ENCODE data around the gene SLC25A21.

Gene SLC25A21

GRCh38 chr14:37143475-37143874 lies 28.9 kb downstream of the SLC25A21 start:
- no peak for DNase-seq (ENCODE audit: low read depth, low spot score)

DNA sequence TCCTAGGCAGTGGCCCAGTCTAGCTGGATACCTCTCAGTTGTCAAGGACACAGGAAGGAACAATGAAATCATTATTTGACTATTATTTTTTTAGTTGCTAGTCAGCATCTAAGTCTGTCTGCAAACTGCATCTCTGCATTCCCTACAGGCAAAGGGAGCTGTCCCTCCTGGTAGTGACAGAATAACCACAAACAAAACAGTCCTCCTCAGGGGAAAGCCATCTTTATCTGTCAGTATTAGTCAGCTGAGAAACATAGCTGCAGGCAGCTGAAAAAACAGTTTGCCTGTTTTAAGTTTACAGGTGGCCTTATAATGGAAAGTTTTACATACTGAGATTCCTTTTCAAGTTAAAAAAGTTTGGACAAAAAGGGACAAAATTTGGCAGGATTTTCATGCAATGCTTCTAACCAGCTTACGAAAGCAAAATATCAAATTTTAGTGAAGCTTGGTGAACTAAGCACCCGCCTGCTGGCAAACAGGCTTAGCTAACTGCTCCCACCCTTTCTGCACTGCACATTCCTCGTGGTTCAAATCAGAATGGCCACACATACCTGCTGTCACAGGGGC lies 29.5 kb downstream of the SLC25A21 start:
- DNase-seq (ENCODE audit: low read depth, low spot score): no peak

GRCh38 chr14:37140176-37140575 lies 32.2 kb downstream of the SLC25A21 start:
- DNase-seq (ENCODE audit: low read depth, low spot score): no peak

DNA sequence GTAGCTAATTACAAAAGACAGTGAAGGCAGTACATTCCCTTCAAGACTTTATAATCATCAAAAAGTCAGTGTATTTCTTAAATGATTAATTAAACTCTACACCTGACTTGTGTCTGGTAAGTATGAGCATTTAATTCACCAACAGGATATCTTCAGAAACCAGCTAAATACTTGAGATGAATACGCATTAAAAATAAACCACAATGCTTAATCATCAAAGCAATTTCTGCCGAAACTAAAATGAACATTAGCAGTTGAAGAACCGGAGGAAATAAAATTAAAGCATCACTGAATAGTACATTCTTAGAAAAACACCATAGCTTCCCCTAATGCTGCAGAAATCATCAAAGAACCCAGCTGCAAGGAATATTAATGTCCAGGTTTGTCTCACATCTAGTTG lies 32.7 kb downstream of the SLC25A21 start:
- DNase-seq (ENCODE audit: low read depth, low spot score): no peak

DNA sequence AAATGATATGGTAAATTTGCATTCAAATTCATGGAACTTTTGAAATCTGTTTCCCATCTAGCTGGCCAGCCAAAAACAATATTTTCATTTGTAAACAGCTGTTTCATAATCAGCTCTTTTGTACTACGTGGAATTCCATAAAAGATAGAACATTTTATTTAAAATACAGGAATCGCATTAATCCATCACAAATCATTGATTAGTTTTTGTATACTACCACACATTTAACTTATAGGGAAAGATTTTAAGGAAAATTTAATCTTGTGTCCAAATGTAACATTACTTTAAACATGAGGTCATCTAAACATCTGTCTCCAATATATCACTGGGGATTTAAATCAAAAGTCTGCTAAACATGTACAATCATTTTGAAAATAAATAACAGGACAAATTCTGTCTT lies 33.5 kb downstream of the SLC25A21 start:
- DNase-seq (ENCODE audit: low read depth, low spot score): no peak

GRCh38 chr14:37133284-37133913 lies 39.0 kb downstream of the SLC25A21 start:
- DNase-seq (ENCODE audit: low read depth, low spot score): no peak

DNA sequence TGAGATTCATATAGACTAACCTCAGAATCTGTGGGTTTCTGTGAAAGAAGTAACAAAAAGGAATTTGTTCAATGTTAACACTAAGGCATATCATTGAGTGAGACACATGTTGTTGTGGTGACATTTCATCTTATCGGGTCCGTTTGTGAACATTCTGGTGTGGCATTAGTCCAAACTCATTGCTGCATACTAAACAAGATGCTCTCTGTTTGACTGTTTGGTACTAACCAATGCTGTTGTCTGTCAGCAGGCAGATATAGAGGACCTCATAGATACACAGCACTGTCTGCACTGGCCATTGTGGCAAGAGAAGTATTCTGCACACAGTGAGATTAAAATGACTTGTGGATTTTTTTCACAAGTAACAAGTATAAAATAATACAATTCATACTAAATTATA lies 41.2 kb downstream of the SLC25A21 start:
- DNase-seq (ENCODE audit: low read depth, low spot score): no peak

- no peak for DNase-seq (ENCODE audit: low read depth, low spot score)
Measured at GRCh38 chr14:37129047-37129446, 43.4 kb downstream of the SLC25A21 start.

- DNase-seq (ENCODE audit: low read depth, low spot score): no peak
Measured at GRCh38 chr14:37124614-37125013, 47.8 kb downstream of the SLC25A21 start.

- DNase-seq (ENCODE audit: low read depth, low spot score): no peak
Measured at GRCh38 chr14:37122919-37123639, 49.3 kb downstream of the SLC25A21 start.

DNA sequence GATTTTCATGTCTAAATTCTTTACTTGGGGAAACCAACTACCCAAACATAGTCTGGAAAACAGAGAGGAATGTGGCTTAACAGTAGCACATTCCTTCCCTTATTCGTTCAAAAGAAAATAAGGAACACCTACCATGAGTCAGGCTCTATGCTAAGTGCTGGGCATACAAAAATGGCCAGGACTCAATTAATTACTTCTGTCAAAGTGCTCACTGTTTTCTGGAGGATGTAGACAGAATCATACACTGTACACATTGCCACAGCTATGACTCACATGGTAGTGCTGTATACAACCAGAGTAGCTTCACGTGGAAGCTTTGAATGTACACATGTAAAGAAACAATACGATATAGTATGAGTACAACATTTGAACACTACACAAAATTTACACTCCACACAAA lies 50.1 kb downstream of the SLC25A21 start:
- DNase-seq (ENCODE audit: low read depth, low spot score): no peak

- no peak for DNase-seq (ENCODE audit: low read depth, low spot score)
Measured at GRCh38 chr14:37118673-37119366, 53.6 kb downstream of the SLC25A21 start.

- no peak for DNase-seq (ENCODE audit: low read depth, low spot score)
Measured at GRCh38 chr14:37116933-37117849, 55.2 kb downstream of the SLC25A21 start.

DNA sequence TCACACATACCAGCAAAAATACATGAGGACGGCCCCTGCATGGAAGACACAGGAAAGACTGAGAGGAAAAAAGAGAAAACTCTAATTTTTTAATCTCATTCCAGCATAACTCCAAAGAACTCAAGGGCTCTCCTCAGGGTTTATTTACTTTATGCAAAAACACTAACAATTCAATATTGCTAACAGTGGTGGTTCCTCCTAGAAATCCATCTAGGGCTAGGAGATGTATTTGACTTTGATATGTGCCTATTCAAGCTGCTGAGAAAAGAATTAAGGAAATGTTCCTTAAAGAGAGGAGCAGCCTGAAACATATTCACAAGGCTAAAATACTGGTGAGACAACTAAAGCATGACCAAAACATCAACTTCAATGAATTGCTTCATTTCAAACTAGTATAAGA lies 57.0 kb downstream of the SLC25A21 start:
- no peak for DNase-seq (ENCODE audit: low read depth, low spot score)

GRCh38 chr14:37114559-37114958 lies 57.8 kb downstream of the SLC25A21 start:
- no peak for DNase-seq (ENCODE audit: low read depth, low spot score)

GRCh38 chr14:37114002-37114401 lies 58.4 kb downstream of the SLC25A21 start:
- DNase-seq (ENCODE audit: low read depth, low spot score): no peak

DNA sequence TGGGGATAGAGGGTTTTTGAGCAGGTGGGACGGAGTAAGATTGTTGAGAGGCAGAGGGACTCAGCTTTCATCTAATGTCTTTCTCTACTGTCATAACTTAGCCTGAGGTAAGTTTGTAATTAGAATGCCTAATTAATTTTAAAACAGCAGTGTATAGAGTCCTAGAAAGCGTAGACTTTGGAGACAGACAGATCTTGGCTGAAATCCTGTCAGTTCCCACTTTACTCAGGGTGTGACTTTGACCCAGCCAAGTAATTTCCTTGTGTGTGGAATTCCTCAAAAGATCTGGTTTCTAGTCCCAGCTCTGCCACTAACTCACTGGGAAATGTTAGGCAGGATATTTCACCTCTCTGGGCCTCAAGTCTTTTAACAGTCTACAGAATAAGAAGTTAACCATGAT lies 74.3 kb downstream of the SLC25A21 start:
- no peak for DNase-seq (ENCODE audit: low read depth, low spot score)

DNA sequence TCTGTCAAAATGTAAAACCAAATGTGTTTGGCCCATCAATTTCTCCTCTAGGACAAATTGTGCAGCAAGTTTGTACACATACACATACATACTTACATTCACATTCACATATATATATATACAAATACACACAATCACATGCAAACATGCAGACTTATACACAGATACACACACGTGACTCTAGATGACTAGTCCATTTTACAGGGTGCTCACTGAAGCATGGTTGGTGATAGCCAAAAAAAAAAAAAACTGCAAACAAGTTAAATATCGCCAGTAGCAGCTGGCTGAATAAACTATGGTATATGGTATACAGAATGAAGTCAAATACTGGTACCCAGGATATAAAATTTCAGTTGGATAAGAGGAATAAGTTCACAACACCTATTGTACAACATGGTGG lies 77.9 kb downstream of the SLC25A21 start:
- DNase-seq (ENCODE audit: low read depth, low spot score): no peak

- no peak for DNase-seq (ENCODE audit: low read depth, low spot score)
Measured at GRCh38 chr14:37093364-37093763, 79.0 kb downstream of the SLC25A21 start.

DNA sequence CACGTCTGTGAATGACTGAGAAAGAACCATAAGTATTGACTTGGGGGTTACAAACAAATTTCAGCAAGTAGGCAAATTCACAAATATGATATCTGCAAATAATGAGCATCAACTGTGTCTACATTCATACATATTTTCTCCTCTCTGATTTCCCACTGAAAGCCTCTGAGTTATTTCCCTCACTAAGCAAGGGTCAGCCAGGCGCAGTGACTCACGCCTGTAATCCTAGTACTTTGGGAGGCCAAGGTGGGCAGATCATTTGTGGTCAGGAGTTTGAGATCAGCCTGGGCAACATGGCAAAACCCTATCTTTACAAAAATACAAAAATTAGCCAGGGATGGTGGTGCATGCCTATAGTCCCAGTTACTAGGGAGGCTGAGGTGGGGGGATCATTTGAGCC lies 80.8 kb downstream of the SLC25A21 start:
- DNase-seq (ENCODE audit: low read depth, low spot score): no peak

- DNase-seq (ENCODE audit: low read depth, low spot score): no peak
Measured at GRCh38 chr14:37090026-37090425, 82.4 kb downstream of the SLC25A21 start.

DNA sequence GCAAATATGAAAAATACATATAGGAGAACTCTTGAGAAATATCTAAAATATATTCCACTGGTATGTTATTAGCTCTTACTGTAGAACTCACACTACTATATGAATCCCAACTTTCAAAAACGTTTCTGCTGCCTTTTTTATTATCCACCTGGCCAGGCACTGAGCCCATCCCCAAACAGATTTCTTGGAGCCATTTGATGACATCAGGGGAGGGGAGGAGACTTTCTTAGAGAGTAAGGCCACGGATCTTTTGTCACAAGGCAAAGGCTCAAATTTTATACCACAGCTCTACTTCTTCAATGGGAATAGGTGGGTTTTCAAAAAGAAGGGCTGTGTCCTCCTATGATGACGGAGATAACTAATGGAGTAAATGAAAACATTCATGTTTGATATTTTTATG lies 83.0 kb downstream of the SLC25A21 start:
- no peak for DNase-seq (ENCODE audit: low read depth, low spot score)

Data from activated CD4-positive, CD25-positive, alpha-beta regulatory T cell treated with anti-CD3 and anti-CD28 coated beads, Interleukin-2, amount 50 U/mL, for 16 hours (primary cell).